ENCODE measurements around the gene SEMA4D.

GRCh38 chr9:89383030-89383720 is 114.7 kb downstream of the SEMA4D start:
- TF ChIP-seq POLR2A (IDR thresholded peaks at IDR 0.05) (no peak), CTCF (IDR thresholded peaks at IDR 0.05) (no peak)

Measured in adrenal gland (tissue), 5 donors.